HS-5 (cell line): ENCODE measurements around the gene CPA1.

ENCODE experiments used
- DNase-seq: peaks from one replicate; pipeline ENCODE4 v3.0.0-alpha.2; 2012; ENCODE audit warnings: low read depth

CPA1 gene

GRCh38 chr7:130356121-130356875 is 24.0 kb upstream of the CPA1 start:
- DNase-seq, result peak; percentile 92

- DNase-seq, result peak; percentile 53
Measured at GRCh38 chr7:130356876-130357611, 23.2 kb upstream of the CPA1 start.

GRCh38 chr7:130358471-130358870 is 21.8 kb upstream of the CPA1 start:
- no peak for DNase-seq

DNA sequence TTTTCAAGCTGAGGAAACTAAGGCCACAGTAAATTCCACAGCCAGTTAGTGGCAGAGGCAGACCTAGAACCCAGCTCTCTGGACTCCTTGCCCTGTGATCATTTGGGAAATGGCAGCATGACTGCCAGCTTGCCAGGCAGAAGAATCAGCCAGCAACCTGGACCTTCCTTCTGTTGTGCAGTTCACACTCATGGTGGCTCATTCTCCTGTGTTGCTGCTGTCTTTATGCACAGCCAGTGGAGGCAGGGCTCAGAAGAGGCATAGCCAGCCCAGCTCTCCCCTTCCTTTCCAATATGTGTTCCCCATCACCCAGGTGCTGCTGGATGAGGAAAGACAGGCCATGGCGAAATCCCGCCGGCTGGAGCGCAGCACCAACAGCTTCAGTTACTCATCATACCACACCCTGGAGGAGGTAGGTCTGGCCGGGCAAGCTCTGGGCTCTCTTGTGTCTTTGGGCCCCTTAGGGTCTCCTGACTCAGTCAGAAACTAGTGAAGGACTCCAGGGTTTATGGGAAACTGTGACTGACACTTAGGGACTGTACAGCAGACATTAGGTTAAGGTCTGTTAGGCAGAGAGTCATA is 20.9 kb upstream of the CPA1 start:
- no peak for DNase-seq

GRCh38 chr7:130360518-130360917 is 19.8 kb upstream of the CPA1 start:
- DNase-seq, result no peak

DNA sequence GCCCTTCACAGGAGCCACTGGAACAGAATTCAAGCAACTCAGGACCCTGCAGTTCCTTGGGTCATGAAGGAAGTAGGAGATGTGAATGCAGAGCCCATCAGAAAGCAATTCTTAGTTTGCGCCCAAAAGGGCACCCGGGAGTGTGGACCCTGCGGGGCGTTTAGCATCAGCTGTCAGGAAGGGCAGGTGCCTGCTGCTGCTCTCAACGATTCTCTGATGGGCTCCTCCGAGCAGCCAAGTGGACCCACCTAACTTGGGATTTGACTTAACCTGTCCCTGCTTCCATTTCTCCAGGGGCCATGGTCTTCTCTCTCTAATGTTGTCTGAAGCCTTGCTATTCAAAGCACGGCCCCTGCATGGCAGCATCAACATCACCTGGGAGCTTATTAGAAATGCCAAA is 18.6 kb upstream of the CPA1 start:
- no peak for DNase-seq

DNA sequence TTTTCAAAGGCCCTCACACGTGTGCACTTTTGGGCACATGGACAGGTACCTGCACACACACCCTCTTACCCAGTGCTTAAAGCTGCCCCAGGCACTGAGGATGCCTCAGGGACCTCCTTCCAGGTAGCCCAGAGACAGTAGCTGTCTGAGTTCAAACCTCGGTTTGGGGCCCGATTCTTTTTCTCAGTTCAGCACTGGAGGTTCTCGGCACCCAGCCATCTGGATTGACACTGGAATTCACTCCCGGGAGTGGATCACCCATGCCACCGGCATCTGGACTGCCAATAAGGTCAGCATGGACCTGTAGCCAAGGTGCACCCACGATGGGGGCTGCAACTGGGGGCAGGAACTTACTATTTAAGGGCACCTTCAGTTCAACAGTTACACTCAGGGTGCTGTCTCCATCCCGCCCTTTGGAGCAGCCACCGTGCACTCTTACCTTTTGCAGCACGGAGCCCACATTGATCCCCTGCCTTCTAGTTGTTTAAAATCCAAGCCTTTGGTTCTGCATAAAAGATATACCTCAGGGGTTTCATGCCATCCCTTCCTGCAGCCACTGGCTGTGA is 18.0 kb upstream of the CPA1 start:
- DNase-seq, result no peak

DNA sequence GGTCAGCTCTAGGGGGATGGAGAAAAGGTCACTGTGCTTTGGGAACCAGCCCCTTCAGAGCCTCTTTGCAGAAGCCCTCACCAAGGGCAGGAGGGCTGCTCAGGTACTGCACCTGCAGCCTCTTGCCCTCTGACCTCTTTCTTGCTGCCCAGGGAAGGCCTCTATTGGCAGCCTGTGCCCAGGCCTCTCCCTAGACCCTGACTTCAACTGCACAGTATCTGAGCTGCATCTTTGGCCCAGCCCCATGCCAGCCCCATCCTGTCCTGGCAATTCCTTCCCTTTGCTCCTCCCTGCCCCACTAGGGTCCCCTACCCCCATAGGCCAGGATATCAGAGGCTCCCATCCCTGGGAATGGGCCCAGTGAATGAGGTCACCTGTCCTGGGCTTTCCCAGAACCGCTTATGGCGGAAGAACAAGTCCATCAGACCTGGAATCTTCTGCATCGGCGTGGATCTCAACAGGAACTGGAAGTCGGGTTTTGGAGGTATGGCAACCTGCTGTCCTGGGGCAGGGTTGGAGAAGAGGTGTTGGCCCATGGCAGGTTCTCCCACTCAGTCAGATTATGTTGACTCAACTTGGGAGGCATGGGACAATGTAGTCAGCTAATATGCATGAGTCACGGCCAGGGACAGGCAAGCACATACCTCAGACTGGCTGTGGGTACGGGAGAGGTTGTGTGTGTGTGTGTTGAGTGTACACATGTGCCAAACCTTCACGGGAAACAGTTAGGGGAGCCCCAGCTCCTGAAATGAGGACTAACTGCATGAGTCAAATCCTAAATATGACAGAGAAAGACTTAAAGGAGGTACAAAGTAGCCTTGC is 17.1 kb upstream of the CPA1 start:
- peak; percentile 83 for DNase-seq

DNA sequence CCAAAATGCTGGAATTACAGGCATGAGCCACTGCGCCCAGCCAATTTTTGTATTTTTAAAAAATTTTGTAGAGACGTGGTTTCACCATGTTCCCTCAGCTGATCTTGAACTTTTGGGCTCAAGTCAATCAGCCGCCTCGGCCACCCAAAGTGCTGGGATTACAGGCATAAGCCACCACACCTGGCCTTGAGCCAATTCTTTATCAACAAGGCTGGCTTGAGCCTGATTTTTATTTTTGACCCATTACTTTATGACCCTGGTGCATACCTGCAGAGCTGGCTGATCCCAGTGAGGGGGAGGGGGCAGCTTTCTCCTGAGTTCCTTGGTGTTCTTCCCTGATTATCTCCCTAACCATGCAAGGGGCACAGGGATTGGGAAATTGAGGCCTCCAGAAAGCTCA is 15.8 kb upstream of the CPA1 start:
- DNase-seq, result no peak

GRCh38 chr7:130365088-130365487 is 15.2 kb upstream of the CPA1 start:
- DNase-seq, result no peak

GRCh38 chr7:130365511-130366441 is 14.5 kb upstream of the CPA1 start:
- DNase-seq, result peak; percentile 68

GRCh38 chr7:130366564-130366963 is 13.7 kb upstream of the CPA1 start:
- DNase-seq, result no peak

- DNase-seq, result no peak
Measured at GRCh38 chr7:130367088-130367755, 13.1 kb upstream of the CPA1 start.

DNA sequence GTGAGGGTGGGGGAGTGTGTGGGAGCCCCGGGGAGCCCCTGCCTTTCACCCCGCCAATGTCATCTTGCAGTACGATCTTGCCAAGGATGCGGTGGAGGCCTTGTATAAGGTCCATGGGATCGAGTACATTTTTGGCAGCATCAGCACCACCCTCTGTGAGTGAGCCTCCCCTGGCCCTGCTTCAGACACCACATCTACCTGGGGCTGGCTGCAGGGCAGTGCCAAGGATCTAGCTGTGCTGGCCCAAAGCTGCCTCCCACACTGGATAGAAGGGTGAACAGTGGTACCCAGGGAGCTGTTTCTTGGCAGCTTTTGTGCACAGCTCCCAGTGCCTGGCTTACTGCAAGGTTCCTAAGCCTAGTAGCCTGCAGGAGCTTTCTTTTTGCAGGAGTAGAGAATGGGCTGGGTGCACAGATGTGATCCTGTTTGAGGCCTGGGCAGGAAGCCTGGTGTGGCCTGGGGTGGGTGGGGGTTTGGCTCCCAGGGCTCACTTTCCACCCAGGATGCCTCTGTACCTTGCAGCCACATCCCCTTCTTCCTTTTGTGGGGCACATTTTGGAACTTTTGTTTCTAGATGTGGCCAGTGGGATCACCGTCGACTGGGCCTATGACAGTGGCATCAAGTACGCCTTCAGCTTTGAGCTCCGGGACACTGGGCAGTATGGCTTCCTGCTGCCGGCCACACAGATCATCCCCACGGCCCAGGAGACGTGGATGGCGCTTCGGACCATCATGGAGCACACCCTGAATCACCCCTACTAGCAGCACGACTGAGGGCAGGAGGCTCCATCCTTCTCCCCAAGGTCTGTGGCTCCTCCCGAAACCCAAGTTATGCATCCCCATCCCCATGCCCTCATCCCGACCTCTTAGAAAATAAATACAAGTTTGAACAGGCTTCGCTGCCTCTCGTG is 12.2 kb upstream of the CPA1 start:
- DNase-seq, result no peak

GRCh38 chr7:130369110-130369711 is 11.1 kb upstream of the CPA1 start:
- no peak for DNase-seq

DNA sequence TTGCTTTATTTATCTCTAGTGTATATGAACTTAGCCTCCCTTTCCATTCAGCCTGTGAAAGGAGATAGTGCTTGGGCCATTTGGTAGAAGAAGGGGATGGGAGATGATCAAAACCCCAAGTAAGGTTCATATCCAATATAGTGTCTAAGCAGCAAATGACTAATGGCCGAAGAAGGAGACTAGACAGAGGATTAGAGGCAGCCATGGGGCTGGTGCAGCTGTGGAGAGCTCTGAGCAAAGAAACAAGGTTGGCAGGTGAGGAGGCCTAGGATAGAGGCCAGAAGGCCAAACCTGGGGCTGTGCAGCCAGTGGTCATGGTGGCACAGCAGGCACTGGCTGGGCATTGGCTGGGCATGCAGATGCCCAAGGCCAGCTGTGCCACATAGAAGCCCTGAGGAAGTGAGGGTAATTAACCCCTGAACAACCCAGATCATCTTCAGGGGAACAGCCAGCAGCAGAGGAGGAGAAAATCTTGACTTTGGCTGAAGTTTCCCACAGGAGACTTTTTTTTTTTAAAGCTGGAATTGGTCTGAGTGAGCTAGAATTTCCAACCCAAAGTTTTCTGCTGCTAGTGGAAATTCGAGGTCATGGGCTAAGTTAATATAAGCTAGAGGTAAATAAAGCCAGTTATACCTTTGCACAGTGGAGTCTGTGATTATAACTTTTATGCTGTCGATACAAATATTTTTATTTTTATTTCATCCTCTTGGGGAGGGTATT is 10.3 kb upstream of the CPA1 start:
- DNase-seq, result no peak

- no peak for DNase-seq
Measured at GRCh38 chr7:130371046-130371445, 9.2 kb upstream of the CPA1 start.
